ENCODE measurements around the gene FCRL3. TPM values are rescaled to one million over a fixed set of nuclear protein-coding genes. Genes with fewer than 3 reads are reported as not detected.

FCRL3 gene
- total and polyA plus RNA-seq, 2 of the 8 experiments (the other 6 are each of a cell fraction or from before 2014, with no cell fraction given), result not detected

DNA sequence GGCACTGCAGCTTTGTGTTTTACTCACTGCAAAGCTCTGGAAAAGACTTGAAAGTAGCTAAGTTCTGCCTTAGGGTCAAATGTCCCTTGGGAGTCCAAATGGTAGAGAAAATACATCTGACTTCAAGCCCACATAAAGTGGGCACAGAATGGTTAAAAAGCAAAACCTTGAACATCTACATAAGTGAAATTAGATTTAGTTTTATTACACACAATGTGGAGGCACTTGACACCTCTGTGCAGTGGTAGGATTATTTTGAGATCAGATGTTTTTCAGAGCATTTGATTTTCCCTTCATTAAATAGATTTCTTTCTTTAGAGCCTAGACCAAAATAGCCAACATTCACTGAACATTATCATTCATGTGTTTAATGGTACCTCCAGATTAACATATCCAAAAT, 11.2 kb upstream of the FCRL3 start:
- FAIRE-seq, result no peak
- TF ChIP-seq, protein P1, sequence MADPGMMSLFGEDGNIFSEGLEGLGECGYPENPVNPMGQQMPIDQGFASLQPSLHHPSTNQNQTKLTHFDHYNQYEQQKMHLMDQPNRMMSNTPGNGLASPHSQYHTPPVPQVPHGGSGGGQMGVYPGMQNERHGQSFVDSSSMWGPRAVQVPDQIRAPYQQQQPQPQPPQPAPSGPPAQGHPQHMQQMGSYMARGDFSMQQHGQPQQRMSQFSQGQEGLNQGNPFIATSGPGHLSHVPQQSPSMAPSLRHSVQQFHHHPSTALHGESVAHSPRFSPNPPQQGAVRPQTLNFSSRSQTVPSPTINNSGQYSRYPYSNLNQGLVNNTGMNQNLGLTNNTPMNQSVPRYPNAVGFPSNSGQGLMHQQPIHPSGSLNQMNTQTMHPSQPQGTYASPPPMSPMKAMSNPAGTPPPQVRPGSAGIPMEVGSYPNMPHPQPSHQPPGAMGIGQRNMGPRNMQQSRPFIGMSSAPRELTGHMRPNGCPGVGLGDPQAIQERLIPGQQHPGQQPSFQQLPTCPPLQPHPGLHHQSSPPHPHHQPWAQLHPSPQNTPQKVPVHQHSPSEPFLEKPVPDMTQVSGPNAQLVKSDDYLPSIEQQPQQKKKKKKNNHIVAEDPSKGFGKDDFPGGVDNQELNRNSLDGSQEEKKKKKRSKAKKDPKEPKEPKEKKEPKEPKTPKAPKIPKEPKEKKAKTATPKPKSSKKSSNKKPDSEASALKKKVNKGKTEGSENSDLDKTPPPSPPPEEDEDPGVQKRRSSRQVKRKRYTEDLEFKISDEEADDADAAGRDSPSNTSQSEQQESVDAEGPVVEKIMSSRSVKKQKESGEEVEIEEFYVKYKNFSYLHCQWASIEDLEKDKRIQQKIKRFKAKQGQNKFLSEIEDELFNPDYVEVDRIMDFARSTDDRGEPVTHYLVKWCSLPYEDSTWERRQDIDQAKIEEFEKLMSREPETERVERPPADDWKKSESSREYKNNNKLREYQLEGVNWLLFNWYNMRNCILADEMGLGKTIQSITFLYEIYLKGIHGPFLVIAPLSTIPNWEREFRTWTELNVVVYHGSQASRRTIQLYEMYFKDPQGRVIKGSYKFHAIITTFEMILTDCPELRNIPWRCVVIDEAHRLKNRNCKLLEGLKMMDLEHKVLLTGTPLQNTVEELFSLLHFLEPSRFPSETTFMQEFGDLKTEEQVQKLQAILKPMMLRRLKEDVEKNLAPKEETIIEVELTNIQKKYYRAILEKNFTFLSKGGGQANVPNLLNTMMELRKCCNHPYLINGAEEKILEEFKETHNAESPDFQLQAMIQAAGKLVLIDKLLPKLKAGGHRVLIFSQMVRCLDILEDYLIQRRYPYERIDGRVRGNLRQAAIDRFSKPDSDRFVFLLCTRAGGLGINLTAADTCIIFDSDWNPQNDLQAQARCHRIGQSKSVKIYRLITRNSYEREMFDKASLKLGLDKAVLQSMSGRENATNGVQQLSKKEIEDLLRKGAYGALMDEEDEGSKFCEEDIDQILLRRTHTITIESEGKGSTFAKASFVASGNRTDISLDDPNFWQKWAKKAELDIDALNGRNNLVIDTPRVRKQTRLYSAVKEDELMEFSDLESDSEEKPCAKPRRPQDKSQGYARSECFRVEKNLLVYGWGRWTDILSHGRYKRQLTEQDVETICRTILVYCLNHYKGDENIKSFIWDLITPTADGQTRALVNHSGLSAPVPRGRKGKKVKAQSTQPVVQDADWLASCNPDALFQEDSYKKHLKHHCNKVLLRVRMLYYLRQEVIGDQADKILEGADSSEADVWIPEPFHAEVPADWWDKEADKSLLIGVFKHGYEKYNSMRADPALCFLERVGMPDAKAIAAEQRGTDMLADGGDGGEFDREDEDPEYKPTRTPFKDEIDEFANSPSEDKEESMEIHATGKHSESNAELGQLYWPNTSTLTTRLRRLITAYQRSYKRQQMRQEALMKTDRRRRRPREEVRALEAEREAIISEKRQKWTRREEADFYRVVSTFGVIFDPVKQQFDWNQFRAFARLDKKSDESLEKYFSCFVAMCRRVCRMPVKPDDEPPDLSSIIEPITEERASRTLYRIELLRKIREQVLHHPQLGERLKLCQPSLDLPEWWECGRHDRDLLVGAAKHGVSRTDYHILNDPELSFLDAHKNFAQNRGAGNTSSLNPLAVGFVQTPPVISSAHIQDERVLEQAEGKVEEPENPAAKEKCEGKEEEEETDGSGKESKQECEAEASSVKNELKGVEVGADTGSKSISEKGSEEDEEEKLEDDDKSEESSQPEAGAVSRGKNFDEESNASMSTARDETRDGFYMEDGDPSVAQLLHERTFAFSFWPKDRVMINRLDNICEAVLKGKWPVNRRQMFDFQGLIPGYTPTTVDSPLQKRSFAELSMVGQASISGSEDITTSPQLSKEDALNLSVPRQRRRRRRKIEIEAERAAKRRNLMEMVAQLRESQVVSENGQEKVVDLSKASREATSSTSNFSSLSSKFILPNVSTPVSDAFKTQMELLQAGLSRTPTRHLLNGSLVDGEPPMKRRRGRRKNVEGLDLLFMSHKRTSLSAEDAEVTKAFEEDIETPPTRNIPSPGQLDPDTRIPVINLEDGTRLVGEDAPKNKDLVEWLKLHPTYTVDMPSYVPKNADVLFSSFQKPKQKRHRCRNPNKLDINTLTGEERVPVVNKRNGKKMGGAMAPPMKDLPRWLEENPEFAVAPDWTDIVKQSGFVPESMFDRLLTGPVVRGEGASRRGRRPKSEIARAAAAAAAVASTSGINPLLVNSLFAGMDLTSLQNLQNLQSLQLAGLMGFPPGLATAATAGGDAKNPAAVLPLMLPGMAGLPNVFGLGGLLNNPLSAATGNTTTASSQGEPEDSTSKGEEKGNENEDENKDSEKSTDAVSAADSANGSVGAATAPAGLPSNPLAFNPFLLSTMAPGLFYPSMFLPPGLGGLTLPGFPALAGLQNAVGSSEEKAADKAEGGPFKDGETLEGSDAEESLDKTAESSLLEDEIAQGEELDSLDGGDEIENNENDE (IDR thresholded peaks at IDR 0.05; ENCODE audit: insufficient replicate concordance, low read length), result no peak
- no peak for TF ChIP-seq ASH2L (IDR thresholded peaks at IDR 0.05; ENCODE audit: low read length)

More for the DNA sequence above, 11.2 kb upstream of the FCRL3 start:
- Histone ChIP-seq H2AFZ (ENCODE audit: low read length) (no peak overlapping the region), H3K18ac (ENCODE audit: extremely low read depth, low read length) (no peak overlapping the region), H3K79me1 (ENCODE audit: low read depth, low read length) (no peaks in the 10 kb centered on the region), H4K5ac (ENCODE audit: insufficient read length, low read depth, low read length) (no peak overlapping the region), H3K27me3 (replicated peaks in 1 of 4; ENCODE audit: control insufficient read depth in 3 of 4, extremely low read depth in 1 of 4, insufficient read depth in 3 of 4, low read length in 3 of 4) (no peaks in the 10 kb centered on the region), H2BK12ac (ENCODE audit: low read depth, low read length) (no peak overlapping the region), H3K79me2 (ENCODE audit: control insufficient read depth in 1 of 2, insufficient read depth in 2 of 2, low read length in 2 of 2) (no peaks in the 10 kb centered on the region), H3K9me3 (ENCODE audit: insufficient read depth in 2 of 2, low read depth in 1 of 2, low read length in 1 of 2) (no peaks in the 10 kb centered on the region), H3K56ac (replicated peaks; ENCODE audit: insufficient read length, low read depth, low read length) (no peak overlapping the region), H2BK15ac (ENCODE audit: low read length) (no peak overlapping the region), H4K8ac (ENCODE audit: extremely low read depth, insufficient read depth, low read length) (no peak overlapping the region), H3K23ac (ENCODE audit: insufficient read length) (no peak overlapping the region), H4K91ac (replicated peaks; ENCODE audit: insufficient read length, low read length) (no peak overlapping the region), H3K4me2 (ENCODE audit: insufficient read depth in 1 of 2, low read depth in 2 of 2, low read length in 2 of 2) (no peak overlapping the region), H3K14ac (ENCODE audit: insufficient read length) (no peak overlapping the region), H4K20me1 (replicated peaks in 1 of 2; ENCODE audit: control insufficient read depth in 1 of 2, insufficient read depth in 2 of 2, low read length in 2 of 2) (no peaks in the 10 kb centered on the region), H3K23me2 (ENCODE audit: low read depth, low read length) (no peaks in the 10 kb centered on the region), H3K4me3 (ENCODE audit: extremely low read depth in 1 of 4, insufficient read depth in 2 of 4, low read depth in 3 of 4, low read length in 4 of 4) (no peak overlapping the region), H2AK5ac (ENCODE audit: low read depth, low read length) (no peak overlapping the region), H2BK5ac (ENCODE audit: low read depth, low read length) (no peak overlapping the region), H3K27ac (ENCODE audit: low read depth, low read length) (no peak overlapping the region), H2BK20ac (ENCODE audit: low read length) (no peak overlapping the region), H3K4ac (replicated peaks; ENCODE audit: insufficient read length, low read depth, low read length) (no peak overlapping the region), H3K9ac (replicated peaks in 1 of 4; ENCODE audit: extremely low read depth in 1 of 4, low read depth in 3 of 4, low read length in 3 of 4) (no peak overlapping the region), H3K36me3 (ENCODE audit: control insufficient read depth in 2 of 4, insufficient read depth in 4 of 4, low read length in 3 of 4) (no peaks in the 10 kb centered on the region; a peak in 1 of 8 replicates), H3K4me1 (replicated peaks in 1 of 4; ENCODE audit: control insufficient read depth in 3 of 4, insufficient read depth in 4 of 4, low read length in 3 of 4) (no peaks in the 10 kb centered on the region), H2BK120ac (replicated peaks; ENCODE audit: low read depth, low read length) (no peak overlapping the region)
- CTCF ChIA-PET (ENCODE audit: partially characterized antibody), result interaction anchor here (0.9 to 2.8 kb wide), 2 partner anchors 20 to 236 kb away, joined by 3 to 11 read pairs; no protein-coding TSS in a partner anchor
- no peak for DNase-seq (ENCODE audit: low read depth in 1 of 2, low spot score in 2 of 2)
- POLR2A ChIA-PET (ENCODE audit: partially characterized antibody), result no interaction called here
